HepG2 (cell line): ENCODE results near the gene BIRC7. TPM values are rescaled to one million over a fixed set of nuclear protein-coding genes. Genes with fewer than 3 reads are reported as not detected.

Source experiments
- BRCA1 ChIP-seq: sonication (generic); formaldehyde crosslinking; IDR thresholded peaks from 2 replicates; pipeline ENCODE4 v1.4.0; 2020; ENCODE audit warnings: missing genetic modification reagents
- JUND ChIP-seq: sonication (generic); formaldehyde crosslinking; IDR thresholded peaks from 2 replicates; pipeline ENCODE4 v1.8.0; 2022; ENCODE audit warnings: mild to moderate bottlenecking, missing genetic modification reagents
- MTF1 ChIP-seq: sonication (generic); formaldehyde crosslinking; IDR thresholded peaks from 2 replicates; pipeline ENCODE4 v1.5.0; 2020; ENCODE audit warnings: missing genetic modification reagents
- MYNN ChIP-seq: sonication (generic); formaldehyde crosslinking; IDR thresholded peaks from 2 replicates; pipeline ENCODE4 v1.4.0; 2020; ENCODE audit warnings: mild to moderate bottlenecking, low read depth, missing genetic modification reagents
- NFATC3 ChIP-seq: sonication (generic); formaldehyde crosslinking; IDR thresholded peaks from 2 replicates; pipeline ENCODE4 v1.5.1; 2020; ENCODE audit warnings: mild to moderate bottlenecking, missing genetic modification reagents
- POGZ ChIP-seq: sonication (generic); formaldehyde crosslinking; IDR thresholded peaks from 2 replicates; pipeline ENCODE4 v1.4.0; 2020; ENCODE audit warnings: mild to moderate bottlenecking, missing genetic modification reagents
- SOX13 ChIP-seq, 3 experiments: fragments of 450-650 bp in 1 of 3; sonication (generic) in 1 of 3; formaldehyde crosslinking in 1 of 3; IDR thresholded peaks in 2 of 3; conservative IDR thresholded peaks in 1 of 3; 2 replicates each; pipeline versions ENCODE4 v1.5.0 to v1.6.1; 2016 to 2020; ENCODE audit warnings: antibody characterized with exemption in 1 of 3, mild to moderate bottlenecking in 1 of 3, missing compliant biosample characterization in 1 of 3, missing genetic modification reagents in 1 of 3, moderate library complexity in 1 of 3
- ZBTB8A ChIP-seq: sonication (generic); formaldehyde crosslinking; IDR thresholded peaks from 2 replicates; pipeline ENCODE4 v1.4.0; 2020; ENCODE audit warnings: mild to moderate bottlenecking, low read depth, missing genetic modification reagents, borderline replicate concordance
- ZNF749 ChIP-seq: sonication (generic); formaldehyde crosslinking; IDR thresholded peaks from 2 replicates; pipeline ENCODE4 v1.8.0; 2022; ENCODE audit warnings: mild to moderate bottlenecking, missing genetic modification reagents, moderate library complexity, borderline replicate concordance
- polyA plus RNA-seq, 8 experiments: library from polyadenylated mRNA; depleted of rRNA in 3 of 8; stranded (reverse) in 7 of 8; unstranded in 1 of 8; fragments of >200 nt; fragmentation: Illumina TruSeq in 4 of 8; extraction: Trizol in 4 of 8; gene quantifications; 2 replicates each; pipeline versions ENCODE4 v1.2.1 to v1.2.3, GENCODE V29; 2011 to 2016; ENCODE audit warnings: low read depth in 4 of 8, missing spikeins in 1 of 8, mixed read lengths in 1 of 8; ENCODE audit not compliant: insufficient read depth in 1 of 8
- total RNA-seq, 5 experiments: library from RNA; depleted of rRNA; stranded (reverse); fragments of >200 nt; fragmentation: Illumina TruSeq; extraction: Trizol; gene quantifications; 2 replicates each; pipeline ENCODE4 v1.2.3, GENCODE V29; 2016; ENCODE audit warnings: low read depth in 1 of 5
- TF ChIP-seq, protein P1 (sequence below): sonication (generic); formaldehyde crosslinking; IDR thresholded peaks from 2 replicates; pipeline ENCODE4 v1.4.0; 2020; ENCODE audit warnings: missing genetic modification reagents
- TF ChIP-seq, protein P2 (sequence below): sonication (generic); formaldehyde crosslinking; conservative IDR thresholded peaks from 2 replicates; pipeline ENCODE4 v1.8.0; 2022; ENCODE audit warnings: low read depth, missing genetic modification reagents
- TF ChIP-seq, protein P3 (sequence below): sonication (generic); formaldehyde crosslinking; IDR thresholded peaks from 2 replicates; pipeline ENCODE4 v1.5.0; 2020; ENCODE audit warnings: mild to moderate bottlenecking, low read depth, missing genetic modification reagents, borderline replicate concordance
- TF ChIP-seq, protein P4 (sequence below): sonication (generic); formaldehyde crosslinking; IDR thresholded peaks from 2 replicates; pipeline ENCODE4 v1.5.1; 2020; ENCODE audit warnings: mild to moderate bottlenecking, missing genetic modification reagents, moderate library complexity
- TF ChIP-seq, protein P5 (sequence below): sonication (generic); formaldehyde crosslinking; IDR thresholded peaks from 2 replicates; pipeline ENCODE4 v1.5.1; 2020; ENCODE audit warnings: missing genetic modification reagents, mild to moderate bottlenecking, borderline replicate concordance
- TF ChIP-seq, protein P6 (sequence below): sonication (generic); formaldehyde crosslinking; IDR thresholded peaks from 2 replicates; pipeline ENCODE4 v1.8.0; 2023; ENCODE audit warnings: mild to moderate bottlenecking, missing genetic modification reagents

Gene BIRC7
- total and polyA plus RNA-seq, 2 of the 13 experiments (the other 11 are each of a cell fraction or from before 2014, with no cell fraction given), result 0.27 to 5.1 TPM

DNA sequence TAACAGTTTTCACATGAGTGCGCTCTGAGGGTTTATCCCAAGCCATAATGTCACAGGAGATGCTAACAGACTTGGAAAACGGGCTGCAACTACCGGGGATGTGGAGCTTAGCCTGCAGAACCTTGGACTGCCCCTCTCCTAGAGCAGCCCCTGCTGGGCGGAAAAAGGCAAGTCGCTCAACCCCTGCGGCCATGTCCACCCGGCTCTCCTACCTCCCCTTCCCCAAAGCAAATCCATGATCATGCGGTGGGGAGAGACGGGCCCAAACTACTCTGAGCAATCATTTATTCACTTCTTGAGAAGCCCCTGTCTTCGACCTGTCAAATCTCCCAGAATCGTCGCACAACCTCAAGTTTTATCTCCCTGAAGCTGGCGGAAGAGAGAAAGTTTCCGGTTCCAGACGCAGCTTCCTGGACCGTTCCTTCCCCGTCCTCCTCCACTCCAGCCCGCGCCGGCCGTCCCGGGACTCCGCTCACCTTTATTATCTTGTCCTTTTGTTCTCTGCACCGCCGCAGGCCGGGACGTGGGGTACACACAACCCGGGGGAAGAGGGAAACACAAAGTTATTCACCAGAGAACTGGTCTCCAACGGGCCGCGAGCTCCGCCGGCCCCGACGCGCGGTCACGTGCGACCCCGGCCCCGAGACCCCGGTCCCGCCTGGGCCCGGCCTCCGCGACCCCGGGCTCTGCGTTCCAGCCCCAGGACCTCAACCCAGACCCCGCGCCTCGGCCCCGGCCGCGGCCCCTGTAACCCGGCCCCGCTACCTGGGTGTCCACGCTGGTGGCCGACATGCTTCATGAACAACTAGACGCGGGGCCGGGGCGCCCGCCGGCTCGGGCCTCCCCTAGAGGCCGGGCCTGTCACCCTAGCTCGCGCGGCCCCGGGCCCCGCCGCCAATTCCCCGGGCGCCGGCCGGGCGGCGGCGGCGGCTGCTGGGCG, 20.3 kb upstream of the BIRC7 start (continued):
- TF ChIP-seq, protein P1, sequence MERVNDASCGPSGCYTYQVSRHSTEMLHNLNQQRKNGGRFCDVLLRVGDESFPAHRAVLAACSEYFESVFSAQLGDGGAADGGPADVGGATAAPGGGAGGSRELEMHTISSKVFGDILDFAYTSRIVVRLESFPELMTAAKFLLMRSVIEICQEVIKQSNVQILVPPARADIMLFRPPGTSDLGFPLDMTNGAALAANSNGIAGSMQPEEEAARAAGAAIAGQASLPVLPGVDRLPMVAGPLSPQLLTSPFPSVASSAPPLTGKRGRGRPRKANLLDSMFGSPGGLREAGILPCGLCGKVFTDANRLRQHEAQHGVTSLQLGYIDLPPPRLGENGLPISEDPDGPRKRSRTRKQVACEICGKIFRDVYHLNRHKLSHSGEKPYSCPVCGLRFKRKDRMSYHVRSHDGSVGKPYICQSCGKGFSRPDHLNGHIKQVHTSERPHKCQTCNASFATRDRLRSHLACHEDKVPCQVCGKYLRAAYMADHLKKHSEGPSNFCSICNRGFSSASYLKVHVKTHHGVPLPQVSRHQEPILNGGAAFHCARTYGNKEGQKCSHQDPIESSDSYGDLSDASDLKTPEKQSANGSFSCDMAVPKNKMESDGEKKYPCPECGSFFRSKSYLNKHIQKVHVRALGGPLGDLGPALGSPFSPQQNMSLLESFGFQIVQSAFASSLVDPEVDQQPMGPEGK (CRISPR knock-in tag), result no peak; the same call in 1 of the 2 replicates
- TF ChIP-seq, protein P2, sequence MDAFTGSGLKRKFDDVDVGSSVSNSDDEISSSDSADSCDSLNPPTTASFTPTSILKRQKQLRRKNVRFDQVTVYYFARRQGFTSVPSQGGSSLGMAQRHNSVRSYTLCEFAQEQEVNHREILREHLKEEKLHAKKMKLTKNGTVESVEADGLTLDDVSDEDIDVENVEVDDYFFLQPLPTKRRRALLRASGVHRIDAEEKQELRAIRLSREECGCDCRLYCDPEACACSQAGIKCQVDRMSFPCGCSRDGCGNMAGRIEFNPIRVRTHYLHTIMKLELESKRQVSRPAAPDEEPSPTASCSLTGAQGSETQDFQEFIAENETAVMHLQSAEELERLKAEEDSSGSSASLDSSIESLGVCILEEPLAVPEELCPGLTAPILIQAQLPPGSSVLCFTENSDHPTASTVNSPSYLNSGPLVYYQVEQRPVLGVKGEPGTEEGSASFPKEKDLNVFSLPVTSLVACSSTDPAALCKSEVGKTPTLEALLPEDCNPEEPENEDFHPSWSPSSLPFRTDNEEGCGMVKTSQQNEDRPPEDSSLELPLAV (CRISPR knock-in tag), result no peak
- TF ChIP-seq NFATC3, result no peak
- no peak for TF ChIP-seq JUND (CRISPR knock-in tag)
- TF ChIP-seq, protein P3, sequence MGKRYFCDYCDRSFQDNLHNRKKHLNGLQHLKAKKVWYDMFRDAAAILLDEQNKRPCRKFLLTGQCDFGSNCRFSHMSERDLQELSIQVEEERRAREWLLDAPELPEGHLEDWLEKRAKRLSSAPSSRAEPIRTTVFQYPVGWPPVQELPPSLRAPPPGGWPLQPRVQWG (CRISPR knock-in tag), result no peak
- no peak for TF ChIP-seq ZNF749 (CRISPR knock-in tag)
- TF ChIP-seq, protein P4, sequence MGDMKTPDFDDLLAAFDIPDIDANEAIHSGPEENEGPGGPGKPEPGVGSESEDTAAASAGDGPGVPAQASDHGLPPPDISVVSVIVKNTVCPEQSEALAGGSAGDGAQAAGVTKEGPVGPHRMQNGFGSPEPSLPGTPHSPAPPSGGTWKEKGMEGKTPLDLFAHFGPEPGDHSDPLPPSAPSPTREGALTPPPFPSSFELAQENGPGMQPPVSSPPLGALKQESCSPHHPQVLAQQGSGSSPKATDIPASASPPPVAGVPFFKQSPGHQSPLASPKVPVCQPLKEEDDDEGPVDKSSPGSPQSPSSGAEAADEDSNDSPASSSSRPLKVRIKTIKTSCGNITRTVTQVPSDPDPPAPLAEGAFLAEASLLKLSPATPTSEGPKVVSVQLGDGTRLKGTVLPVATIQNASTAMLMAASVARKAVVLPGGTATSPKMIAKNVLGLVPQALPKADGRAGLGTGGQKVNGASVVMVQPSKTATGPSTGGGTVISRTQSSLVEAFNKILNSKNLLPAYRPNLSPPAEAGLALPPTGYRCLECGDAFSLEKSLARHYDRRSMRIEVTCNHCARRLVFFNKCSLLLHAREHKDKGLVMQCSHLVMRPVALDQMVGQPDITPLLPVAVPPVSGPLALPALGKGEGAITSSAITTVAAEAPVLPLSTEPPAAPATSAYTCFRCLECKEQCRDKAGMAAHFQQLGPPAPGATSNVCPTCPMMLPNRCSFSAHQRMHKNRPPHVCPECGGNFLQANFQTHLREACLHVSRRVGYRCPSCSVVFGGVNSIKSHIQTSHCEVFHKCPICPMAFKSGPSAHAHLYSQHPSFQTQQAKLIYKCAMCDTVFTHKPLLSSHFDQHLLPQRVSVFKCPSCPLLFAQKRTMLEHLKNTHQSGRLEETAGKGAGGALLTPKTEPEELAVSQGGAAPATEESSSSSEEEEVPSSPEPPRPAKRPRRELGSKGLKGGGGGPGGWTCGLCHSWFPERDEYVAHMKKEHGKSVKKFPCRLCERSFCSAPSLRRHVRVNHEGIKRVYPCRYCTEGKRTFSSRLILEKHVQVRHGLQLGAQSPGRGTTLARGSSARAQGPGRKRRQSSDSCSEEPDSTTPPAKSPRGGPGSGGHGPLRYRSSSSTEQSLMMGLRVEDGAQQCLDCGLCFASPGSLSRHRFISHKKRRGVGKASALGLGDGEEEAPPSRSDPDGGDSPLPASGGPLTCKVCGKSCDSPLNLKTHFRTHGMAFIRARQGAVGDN (CRISPR knock-in tag), result peak; percentile 55
- TF ChIP-seq ZBTB8A, result no peak
- TF ChIP-seq MYNN (CRISPR knock-in tag), result no peak
- TF ChIP-seq, protein P5, sequence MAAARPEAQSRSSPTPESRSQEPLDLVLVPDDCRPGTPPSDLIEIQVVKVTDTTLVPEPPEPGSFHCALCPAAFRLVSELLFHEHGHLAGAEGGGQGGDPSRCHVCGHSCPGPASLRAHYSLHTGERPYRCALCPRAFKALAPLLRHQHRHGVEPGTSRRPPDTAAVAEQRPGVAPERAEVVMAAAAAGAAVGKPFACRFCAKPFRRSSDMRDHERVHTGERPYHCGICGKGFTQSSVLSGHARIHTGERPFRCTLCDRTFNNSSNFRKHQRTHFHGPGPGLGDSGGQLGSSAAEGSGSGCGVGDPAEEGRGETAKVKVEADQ (CRISPR knock-in tag), result no peak
- TF ChIP-seq MTF1 (CRISPR knock-in tag), result no peak
- TF ChIP-seq, protein P6, sequence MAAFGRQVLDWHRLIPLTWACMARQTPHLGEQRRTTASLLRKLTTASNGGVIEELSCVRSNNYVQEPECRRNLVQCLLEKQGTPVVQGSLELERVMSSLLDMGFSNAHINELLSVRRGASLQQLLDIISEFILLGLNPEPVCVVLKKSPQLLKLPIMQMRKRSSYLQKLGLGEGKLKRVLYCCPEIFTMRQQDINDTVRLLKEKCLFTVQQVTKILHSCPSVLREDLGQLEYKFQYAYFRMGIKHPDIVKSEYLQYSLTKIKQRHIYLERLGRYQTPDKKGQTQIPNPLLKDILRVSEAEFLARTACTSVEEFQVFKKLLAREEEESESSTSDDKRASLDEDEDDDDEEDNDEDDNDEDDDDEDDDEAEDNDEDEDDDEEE (CRISPR knock-in tag), result peak; percentile 86
- no peak for TF ChIP-seq SOX13 (IDR thresholded peaks at IDR 0.05)
- no peak for TF ChIP-seq SOX13 (CRISPR knock-in tag; conservative IDR thresholded peaks at IDR 0.05 in 1 of 2, IDR thresholded peaks at IDR 0.05 in 1 of 2)
- no peak for TF ChIP-seq POGZ
- peak; percentile 51; the same call in 1 of the 2 replicates for TF ChIP-seq BRCA1 (CRISPR knock-in tag)
